HG03175 (cell line): ENCODE measurements around the gene PIP5KL1.
"Not testable (repeated sequence)": the region's sequence is repeated elsewhere in the genome, so short reads cannot be mapped to it uniquely, and the experiment has no call there.

Experiments
- ATAC-seq: cut with Tn5 transposase; IDR thresholded peaks from one replicate; pipeline ENCODE4 v1.9.1; 2021; ENCODE audit warnings: mild to moderate bottlenecking, moderate library complexity; ENCODE audit not compliant: unreplicated experiment

Gene PIP5KL1

DNA sequence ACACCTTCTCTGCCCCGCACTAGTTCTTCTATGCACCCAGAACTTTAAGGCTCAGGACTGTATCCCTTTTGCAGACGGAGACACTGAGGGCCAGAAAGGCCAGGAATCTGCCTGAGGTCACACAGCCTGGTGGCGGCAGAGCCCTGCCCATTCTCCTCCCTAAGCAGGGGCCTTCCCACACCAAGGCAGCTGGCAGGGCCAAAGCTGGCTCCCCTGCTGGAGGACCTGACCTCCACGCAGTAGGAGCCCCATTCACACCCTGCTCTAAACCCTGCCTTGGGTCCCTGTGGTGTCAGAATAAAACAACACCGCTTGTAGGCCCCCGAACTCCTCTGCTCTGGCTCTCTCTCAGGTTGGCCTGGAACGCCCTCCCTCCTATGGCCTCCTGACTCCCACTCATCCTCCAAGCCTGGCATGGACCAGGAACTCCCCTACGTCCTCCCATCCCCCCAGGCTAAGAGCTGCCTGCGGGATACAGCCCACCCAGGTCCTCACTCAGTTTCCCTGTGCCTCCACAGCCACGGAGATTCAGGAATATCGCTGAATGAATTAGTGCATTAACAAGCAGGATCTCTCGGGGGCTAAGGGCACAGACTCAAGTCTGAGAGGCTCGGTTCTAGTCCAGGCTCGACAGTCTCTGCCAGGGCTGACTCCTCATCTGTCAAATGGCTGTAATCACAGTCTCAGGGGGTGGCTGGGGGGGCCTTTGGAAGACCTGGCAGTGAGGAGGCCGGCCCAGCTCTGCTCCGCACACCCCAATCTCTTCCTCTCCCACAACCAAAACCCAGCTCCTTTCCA is 34.0 kb downstream of the PIP5KL1 start:
- ATAC-seq: no peak

DNA sequence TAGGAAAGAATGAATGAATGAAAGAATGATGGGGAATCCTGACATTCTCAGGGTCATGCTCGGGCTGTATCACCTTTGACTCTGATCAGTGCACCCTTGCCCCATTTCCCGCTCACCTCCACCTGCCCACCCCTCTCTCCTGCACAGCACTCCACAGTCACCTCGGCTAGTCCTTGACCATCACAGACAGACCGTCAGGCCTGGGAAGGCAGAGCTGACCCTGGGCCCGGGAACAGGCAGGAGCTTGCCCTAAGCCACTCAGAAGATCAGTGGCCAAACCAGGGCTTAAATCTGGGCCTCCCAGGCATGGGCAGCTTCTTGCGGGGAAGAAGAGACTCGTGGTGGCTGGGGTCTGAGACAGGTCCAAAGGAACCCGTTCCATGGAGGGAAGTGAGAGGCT is 34.8 kb downstream of the PIP5KL1 start:
- no peak for ATAC-seq

DNA sequence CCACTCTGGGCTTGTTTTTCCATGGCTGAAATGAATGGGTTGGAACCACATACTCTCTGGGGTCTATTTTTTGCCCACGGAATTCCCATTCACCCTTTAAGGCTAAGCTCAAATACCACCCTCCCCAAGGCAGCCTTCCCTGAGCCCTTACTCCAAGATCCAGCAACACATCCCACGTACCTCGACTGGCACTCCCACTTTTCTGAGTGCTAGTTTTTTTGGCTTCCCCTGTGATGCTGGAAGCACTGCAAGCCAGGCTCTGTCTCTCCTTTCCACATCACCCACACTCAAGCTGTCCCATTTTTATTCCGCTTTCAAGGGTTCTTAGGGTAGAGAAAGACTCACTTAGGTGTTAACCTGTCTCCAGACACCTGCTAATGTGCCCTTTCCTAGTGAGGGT is 37.2 kb downstream of the PIP5KL1 start:
- ATAC-seq: no peak

DNA sequence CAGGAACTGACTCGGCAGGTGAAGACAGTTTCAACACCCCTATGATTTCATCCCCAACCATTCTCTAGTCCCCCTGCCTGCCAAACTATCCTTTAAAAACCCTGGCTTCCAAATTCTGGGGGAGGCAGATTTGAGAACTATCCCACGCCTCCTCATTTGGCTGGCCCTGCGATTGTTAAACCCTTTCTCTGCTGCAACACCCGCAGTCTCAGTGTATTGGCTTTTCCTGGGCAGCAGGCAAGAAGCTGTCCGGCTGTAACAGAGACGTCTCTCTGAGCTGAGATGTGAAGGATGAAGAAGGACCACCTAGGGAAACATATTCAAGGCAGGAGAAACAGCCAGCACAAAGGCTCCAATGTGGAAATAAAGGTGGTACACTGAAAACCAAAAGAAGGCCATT is 37.7 kb downstream of the PIP5KL1 start:
- no peak for ATAC-seq

DNA sequence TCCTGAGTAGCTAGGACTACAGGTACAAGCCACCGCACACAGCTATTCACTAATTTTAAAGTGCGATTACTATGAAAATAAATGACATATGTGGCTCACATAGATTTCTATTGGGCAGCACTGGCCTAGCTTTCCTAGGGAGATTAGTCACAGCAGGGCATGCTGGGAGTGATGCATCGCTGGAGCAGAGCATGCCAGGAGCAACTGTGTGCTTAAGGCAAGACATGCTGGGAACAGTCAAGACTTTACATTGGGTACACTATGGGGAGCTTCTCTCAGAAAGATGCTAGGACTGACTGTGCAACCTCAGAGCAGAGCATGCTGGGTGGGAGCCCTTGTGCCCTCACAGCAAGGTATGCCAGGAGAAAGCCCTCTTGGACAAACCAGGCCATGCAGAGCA is 40.5 kb downstream of the PIP5KL1 start:
- no peak for ATAC-seq

DNA sequence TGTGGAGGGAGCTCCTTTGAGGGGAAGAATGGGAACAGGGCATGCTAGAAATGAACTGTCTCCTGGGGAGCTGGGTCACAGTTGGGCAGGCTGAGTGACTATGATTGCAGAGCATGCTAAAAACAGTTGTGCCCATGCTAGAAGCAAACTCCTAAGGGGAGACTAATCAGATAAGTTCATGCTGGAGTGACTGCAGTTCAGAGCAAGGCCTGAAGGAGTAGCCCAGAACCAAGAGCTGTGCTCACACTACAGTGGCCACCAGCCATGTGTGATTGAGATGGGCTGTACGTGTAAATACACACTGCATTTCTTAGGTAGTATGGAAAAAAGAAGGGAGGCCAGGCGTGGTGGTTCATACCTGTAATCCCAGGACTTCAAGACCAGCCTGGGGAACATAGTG is 42.8 kb downstream of the PIP5KL1 start:
- ATAC-seq: no peak

DNA sequence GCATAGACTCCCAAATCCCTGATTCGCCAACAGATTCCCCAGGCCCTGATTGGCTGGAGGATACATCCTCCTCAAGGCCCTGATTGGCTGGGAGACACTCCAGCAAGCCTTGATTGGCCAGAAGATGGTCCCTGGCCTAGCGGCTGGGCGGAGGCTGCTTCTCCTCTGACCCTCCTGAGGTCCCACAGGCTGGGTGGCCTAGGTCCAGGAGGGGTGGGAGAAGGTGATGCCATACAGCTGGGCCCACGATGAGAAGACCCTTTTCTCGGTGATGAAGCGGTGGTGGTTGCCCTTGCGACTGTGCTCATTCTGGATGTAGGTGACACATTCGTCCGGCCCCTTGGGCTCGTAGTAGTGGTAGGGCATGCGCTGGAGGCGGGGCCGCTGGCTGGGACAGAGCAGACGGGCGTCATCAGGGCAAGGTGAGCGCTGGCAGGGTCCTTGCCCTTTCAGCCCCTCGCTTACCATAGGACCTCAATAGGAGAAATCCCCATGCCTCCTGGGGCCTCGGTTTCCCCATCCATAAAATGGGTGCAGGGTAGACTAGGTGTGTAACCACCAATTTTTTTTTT is 44.1 kb downstream of the PIP5KL1 start:
- no peak for ATAC-seq

DNA sequence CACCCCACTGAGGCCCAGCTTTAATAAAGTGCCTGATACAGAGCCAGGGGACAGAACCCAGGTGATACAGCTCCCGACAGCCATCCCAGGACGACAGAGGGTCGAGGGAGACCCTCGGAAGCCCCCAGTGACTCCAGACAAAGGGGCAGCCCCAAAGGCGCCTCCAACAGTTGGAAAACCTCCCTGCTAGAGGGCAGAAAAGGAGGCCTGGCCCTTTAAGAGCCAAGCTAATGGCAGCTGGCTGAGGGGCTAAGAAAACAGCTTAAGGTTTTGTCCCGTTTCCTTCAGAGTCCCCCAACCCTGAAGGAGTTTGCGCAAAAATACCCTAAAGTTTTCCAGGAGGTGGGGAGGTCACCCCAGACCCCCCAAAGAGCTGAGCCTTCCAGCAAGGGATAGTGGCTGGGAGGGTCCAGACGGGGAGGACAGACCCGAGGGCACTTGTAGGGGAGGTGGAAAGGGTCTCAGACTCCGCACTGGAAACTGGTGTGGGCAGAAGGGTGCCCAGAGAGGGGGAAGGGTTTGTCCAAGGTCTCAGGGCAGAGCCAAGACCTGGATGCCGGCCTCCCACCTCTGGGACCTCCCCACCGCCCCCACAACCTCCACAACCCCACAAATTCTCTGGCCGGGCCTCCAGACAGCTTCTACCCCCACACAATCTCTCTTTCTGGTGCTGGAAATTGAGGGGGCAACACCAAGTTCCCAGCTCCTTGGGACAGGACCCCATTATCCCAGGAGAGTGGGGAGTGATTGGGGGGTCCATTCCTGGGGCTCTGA is 44.9 kb downstream of the PIP5KL1 start:
- no peak for ATAC-seq

DNA sequence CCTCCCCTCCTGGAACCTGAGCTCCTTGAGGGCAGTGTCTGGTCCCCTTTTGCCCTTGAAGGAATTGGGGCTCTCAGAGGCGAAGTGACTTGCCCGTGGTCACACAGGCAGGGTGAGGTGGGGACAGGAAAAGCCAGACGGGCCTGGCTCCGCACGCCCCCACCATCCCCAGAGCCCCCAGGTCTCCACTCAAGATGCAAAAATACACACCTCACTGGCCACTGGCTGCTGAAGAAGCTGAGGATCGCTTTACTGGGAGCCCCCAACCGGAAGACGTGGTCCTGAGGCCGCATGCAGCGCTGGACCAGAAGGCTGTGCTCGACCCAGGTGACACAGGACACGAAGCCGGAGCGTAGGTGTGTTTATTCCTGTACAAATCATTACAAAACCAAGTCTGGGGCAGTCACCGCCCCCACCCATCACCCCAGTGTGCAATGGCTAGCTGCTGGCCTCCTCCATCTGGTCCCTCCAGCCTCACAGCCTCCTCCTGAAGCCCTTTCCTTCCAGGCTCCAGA is 45.5 kb downstream of the PIP5KL1 start:
- no peak for ATAC-seq

DNA sequence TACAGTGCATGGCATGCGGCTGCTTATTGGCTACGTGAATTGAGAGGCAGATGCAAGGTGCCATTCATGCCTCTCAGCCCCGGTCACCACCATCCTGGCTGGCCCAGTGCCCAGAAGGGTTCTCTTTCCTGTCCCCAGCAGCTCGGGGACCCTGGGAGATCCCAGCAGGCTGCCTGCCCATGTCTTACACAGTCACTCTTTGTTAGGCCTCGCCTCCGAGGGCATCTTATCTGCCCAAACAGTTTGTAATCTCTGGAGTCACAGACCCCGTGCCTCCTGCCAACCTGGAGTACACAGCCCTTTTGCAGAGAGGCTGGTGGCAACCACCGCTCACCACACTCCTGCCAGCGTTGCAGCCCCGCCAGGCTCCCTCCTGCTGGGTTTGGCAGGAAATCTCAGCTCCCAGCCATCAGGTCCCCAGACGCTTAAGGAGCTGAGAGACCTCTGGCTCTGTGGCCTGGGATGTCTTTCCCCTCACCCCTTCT is 46.1 kb downstream of the PIP5KL1 start:
- no peak for ATAC-seq

DNA sequence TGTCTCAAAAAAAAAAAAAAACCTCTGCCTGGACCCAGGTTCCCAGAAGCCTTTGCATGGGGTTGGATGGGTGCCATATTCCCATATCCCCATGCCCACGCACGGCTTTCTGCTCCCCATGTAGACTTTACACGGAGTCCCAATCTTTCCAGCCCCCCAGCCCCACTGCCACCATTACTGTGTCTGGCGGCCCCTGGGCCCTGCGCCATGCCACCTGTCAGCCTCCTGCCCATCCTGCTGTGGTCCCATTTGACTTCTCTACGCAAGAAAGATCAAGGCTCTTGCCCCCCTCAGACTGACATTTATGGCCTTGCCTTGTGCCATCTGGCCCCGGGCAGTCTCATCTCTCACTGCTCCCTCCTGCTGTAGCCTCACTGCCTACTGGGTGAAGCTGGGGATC is 46.6 kb downstream of the PIP5KL1 start:
- no peak for ATAC-seq

DNA sequence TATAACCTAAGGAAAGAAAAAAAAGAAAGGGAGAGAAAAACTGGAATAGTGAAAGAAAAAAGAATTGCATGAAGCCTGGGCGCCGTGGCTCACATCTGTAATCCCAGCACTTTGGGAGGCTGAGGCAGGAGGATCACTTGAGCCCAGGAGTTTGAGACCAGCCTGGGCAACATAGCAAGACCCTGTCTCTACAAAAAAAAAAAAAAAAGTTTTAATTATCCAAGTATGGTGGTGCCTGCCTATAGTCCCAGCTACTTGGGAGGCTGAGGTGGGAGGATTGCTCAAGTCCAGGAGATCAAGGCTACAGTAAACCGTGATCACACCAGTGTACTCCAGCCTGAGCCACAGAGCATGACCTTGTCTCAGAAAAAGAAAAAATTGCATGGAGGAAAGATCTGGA is 48.9 kb downstream of the PIP5KL1 start:
- not testable (repeated sequence) for ATAC-seq

DNA sequence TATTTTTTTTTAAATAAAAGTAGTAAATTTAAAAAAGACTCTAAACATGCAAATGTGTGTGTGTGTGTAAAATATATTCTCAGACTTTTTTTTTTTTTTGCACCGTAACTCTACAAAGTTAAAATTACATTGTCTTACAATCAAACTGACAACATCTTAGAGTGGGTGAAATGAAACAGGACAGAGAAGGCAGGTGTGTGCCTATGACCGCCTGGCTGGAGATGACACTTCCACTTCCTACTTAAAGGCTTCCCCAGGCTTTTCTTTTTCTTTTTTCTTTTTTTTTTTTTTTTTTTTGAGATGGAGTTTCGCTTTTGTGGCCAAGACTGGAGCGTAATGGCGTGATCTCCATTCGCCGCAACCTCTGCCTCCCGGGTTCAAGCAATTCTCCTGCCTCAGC is 50.4 kb downstream of the PIP5KL1 start:
- ATAC-seq: no peak

DNA sequence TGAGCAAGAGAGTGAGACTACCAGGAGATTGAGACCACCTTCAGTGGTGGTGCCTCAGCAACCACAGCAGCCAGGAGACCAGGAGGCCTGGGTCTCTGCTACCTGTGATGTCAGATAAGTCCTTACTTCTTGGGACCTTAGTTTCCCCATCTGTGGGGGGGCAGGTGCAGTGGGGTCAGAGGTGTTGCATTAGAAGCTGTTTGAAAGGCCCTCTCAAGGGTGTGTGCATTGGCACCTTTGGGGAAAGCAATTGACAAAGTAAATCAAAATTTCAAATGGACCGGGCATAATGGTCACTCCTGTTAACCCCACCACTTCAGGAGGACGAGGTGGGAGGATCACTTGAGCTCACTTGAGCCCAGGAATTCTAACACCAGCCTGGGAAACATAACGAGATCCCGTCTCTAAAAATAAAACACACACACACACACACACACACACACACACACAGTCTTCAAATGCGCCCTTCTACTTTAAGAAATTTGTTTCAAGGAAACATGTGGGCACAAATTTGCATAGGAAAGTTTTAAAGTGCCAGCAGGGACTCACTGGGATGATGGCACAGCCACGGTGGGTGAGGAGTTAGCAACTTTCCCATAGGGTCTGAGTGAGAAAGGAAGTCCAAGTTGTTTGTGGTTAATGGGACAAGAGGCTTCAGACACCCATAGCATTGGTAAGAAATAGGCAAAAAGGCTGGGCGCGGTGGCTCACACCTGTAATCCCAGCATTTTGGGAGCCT is 51.8 kb downstream of the PIP5KL1 start:
- no peak for ATAC-seq

DNA sequence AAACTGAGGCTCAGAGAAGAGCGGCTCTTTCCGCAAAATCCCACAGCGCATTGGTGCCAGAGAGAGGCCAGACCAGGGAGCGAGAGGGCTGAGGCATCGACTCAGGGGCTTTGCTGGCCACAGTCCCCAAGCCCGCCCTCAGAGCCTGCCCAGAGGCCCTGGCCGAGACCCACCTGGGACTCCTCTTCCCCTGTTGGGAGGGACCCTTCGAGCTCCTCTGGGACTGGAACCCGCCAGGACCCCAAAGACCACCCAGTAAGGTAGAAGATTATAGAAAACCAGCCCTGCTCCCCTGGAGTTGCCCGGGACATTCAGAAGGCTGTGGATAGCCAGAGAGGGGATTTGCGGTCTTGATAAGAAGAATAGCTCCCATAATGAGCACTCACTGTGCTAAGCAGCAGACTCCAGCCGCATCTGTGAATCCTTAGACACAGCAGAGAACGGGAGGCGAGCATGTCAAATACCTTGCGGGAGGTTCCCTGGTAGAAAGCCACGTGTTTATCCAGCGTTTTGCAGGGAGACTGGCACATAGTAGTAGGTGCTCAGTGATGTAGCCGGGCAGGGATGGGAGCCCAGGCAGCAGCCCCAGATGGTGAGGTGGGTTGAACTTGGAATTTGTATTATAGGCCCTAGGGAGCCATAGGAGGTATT is 52.5 kb downstream of the PIP5KL1 start:
- no peak for ATAC-seq

DNA sequence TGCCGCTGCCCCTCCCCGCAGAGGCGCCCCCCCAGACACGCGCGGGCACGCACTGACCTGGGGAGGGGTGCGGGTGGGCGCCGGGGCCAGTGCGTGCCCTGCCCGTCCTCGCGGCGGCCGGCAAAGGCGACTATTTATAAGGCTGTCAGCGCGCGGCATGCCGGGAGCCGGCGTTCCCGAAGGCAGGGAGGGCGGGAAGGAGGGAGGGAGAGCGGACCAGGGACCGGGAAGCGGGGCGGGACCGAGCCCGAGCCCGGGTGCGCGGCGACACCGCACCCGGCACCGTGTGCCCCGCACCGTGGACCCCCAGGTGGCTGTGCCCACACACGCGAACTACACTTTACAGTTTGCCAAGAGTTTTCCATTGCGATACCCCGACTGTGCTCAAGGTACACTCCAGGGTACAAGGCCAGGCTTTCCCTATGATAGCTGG is 53.0 kb downstream of the PIP5KL1 start, which contains the start of gene AK1:
Gene AK1 (minus strand): TSS at position 110 of the 433 bp plus-strand sequence. CDS start 3,058 bp downstream, outside the sequence.
- ATAC-seq: no peak

DNA sequence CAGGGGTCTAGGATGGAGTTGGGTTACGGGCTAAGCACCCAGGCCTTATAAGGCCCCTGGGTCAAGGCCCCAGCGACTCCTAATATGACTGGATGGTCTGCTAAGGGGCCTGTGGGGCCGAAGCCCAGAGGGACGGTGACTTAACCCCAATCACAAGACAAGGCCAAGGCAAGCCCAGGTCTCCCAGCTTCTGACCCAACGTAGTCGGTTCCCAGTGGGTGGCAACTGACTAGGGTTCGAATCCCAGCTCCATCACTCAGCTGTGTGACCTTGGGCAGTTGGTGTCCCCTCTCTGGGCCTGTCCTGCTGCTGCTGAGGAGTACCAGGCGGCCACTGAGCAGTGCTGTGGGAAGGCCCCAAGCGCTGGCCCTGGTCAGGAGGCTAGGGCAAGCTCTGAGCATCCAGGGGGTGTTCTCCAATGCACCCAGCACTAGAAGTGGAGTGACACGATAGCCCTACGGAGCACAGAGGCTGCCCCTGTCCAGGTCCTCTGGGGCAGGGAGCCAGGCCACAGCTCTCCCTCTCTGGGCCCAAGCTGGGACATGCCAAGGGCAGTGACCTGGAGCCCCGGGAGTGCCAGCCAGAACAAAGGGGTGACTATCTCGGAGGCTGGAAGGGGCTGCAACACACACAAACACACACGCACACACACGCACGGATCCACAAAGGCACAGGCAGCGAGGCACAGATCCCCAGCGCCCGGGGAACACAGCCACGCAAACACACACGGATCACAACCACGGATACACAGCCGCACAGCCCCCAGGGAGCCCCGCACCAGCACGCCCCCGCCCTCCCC is 53.6 kb downstream of the PIP5KL1 start:
- ATAC-seq: no peak

DNA sequence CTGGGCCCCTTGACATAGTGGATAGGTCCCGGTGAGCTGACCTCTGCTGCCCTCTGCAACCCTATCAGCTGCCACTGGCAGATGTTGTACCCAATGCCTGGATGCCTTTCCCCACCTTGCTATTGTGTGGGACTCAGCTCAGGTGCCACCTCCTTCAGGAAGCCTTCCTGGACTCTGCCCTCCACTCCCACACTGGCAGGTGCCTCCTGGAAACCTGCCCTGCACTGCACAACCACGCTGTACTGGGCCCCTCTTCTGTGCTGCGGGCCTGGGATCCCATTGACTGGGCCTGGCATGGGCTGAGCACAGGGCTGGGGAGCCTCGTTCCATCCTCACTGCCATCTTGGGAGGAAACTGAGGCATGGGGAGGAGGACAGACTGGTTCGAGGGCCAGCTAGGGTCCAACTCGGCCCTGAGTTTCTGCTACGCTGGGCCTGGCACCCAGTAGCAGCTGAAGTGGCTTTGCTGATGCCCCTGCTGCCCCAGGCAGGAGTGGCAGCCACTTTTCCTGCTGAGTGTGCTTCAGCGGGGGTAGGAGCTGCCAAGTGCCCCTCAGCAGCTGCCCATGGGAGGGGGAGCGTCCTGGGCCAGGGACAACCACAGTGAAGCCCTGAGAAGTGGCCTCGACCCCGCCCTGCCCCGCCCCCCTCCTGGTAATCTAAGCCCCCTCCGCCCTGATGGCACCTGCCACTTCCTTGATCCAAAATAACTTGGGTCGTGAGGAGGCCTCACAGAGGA is 54.4 kb downstream of the PIP5KL1 start:
- no peak for ATAC-seq
